H9 (cell line): ENCODE results near the gene CDK6. TPM values are rescaled to one million over a fixed set of nuclear protein-coding genes. Genes with fewer than 3 reads are reported as not detected.

Experiments
- DNase-seq: peaks from one replicate; pipeline ENCODE4 v3.0.0-alpha.2; 2017
- H2AFZ ChIP-seq: one replicate; pipeline ENCODE4 v1.6.1; 2013; ENCODE audit warnings: mild to moderate bottlenecking, low read length, control low read depth, moderate library complexity
- H2AK5ac ChIP-seq: 2 replicates; pipeline ENCODE4 v1.6.1; 2013; ENCODE audit warnings: low read length, control low read depth, mixed read lengths; ENCODE audit not compliant: insufficient read length
- H2BK120ac ChIP-seq: one replicate; pipeline ENCODE4 v1.6.1; 2013; ENCODE audit warnings: low read depth, mild to moderate bottlenecking, low read length, control low read depth, inconsistent platforms; ENCODE audit not compliant: poor library complexity, severe bottlenecking
- H2BK12ac ChIP-seq: 2 replicates; pipeline ENCODE4 v1.6.1; 2013; ENCODE audit warnings: low read length, control low read depth, mixed read lengths, low read depth; ENCODE audit not compliant: insufficient read length
- H2BK15ac ChIP-seq: 2 replicates; pipeline ENCODE4 v1.6.1; 2013; ENCODE audit warnings: low read depth, low read length, control low read depth
- H2BK20ac ChIP-seq: one replicate; pipeline ENCODE4 v1.6.1; 2013; ENCODE audit warnings: low read depth, mild to moderate bottlenecking, low read length, control low read depth, inconsistent platforms; ENCODE audit not compliant: poor library complexity, severe bottlenecking
- H2BK5ac ChIP-seq: 2 replicates; pipeline ENCODE4 v1.6.1; 2013; ENCODE audit warnings: low read length, control low read depth, mixed read lengths; ENCODE audit not compliant: insufficient read length
- H3K14ac ChIP-seq: 2 replicates; pipeline ENCODE4 v1.6.1; 2013; ENCODE audit warnings: low read length, control low read depth; ENCODE audit not compliant: insufficient read depth
- H3K18ac ChIP-seq: 2 replicates; pipeline ENCODE4 v1.6.1; 2013; ENCODE audit warnings: low read depth, mild to moderate bottlenecking, mixed read lengths, low read length, control low read depth; ENCODE audit not compliant: insufficient read length
- H3K23ac ChIP-seq: 2 replicates; pipeline ENCODE4 v1.6.1; 2013; ENCODE audit warnings: low read length, control low read depth, mixed read lengths, low read depth; ENCODE audit not compliant: insufficient read length
- H3K23me2 ChIP-seq: 2 replicates; pipeline ENCODE4 v1.6.1; 2013; ENCODE audit warnings: low read depth, mild to moderate bottlenecking, mixed read lengths, low read length, control low read depth; ENCODE audit not compliant: insufficient read length, poor library complexity, severe bottlenecking
- H3K27ac ChIP-seq: 2 replicates; pipeline ENCODE4 v1.5.1; 2013; ENCODE audit warnings: low read length, control low read depth, mixed read lengths, low read depth; ENCODE audit not compliant: insufficient read length
- H3K27me3 ChIP-seq: 2 replicates; pipeline ENCODE4 v1.6.1; 2013; ENCODE audit warnings: low read length, control low read depth, inconsistent platforms; ENCODE audit not compliant: insufficient read depth
- H3K4ac ChIP-seq: 2 replicates; pipeline ENCODE4 v1.6.1; 2013; ENCODE audit warnings: low read depth, mild to moderate bottlenecking, control low read depth, inconsistent platforms, low read length, moderate library complexity
- H3K4me1 ChIP-seq: 2 replicates; pipeline ENCODE4 v1.6.1; 2013; ENCODE audit warnings: low read length, control low read depth, inconsistent platforms; ENCODE audit not compliant: insufficient read depth
- H3K4me2 ChIP-seq: 2 replicates; pipeline ENCODE4 v1.6.1; 2013; ENCODE audit warnings: low read length, control low read depth, mixed read lengths; ENCODE audit not compliant: insufficient read length, insufficient read depth
- H3K56ac ChIP-seq: 2 replicates; pipeline ENCODE4 v1.6.1; 2013; ENCODE audit warnings: low read depth, mild to moderate bottlenecking, mixed read lengths, low read length, control low read depth; ENCODE audit not compliant: insufficient read length
- H3K79me1 ChIP-seq: 2 replicates; pipeline ENCODE4 v1.6.1; 2013; ENCODE audit warnings: low read depth, mild to moderate bottlenecking, moderate library complexity, low read length, control low read depth, inconsistent platforms; ENCODE audit not compliant: insufficient read depth, poor library complexity, severe bottlenecking
- H3K79me2 ChIP-seq: 2 replicates; pipeline ENCODE4 v1.6.1; 2013; ENCODE audit warnings: low read length, control low read depth, inconsistent platforms; ENCODE audit not compliant: insufficient read depth
- H3K9ac ChIP-seq: 2 replicates; pipeline ENCODE4 v1.6.1; 2013; ENCODE audit warnings: low read length, control low read depth, mixed read lengths; ENCODE audit not compliant: insufficient read length; ENCODE audit errors: extremely low read depth
- H3K9me3 ChIP-seq: one replicate; pipeline ENCODE4 v1.6.1; 2013; ENCODE audit warnings: low read depth, low read length, inconsistent platforms; ENCODE audit not compliant: control insufficient read depth
- H3T11ph ChIP-seq: one replicate; pipeline ENCODE4 v1.6.1; 2013; ENCODE audit warnings: mild to moderate bottlenecking, low read length, control low read depth, inconsistent platforms
- H4K20me1 ChIP-seq: one replicate; pipeline ENCODE4 v1.6.1; 2013; ENCODE audit not compliant: control insufficient read depth, insufficient read length, insufficient read depth
- H4K5ac ChIP-seq: 2 replicates; pipeline ENCODE4 v1.6.1; 2013; ENCODE audit warnings: low read depth, mild to moderate bottlenecking, mixed read lengths, low read length, control low read depth; ENCODE audit not compliant: insufficient read length
- H4K8ac ChIP-seq: replicated peaks from 2 replicates; pipeline ENCODE4 v1.6.1; 2013; ENCODE audit warnings: low read length, control low read depth, mixed read lengths, low read depth; ENCODE audit not compliant: insufficient read length
- H4K91ac ChIP-seq: 2 replicates; pipeline ENCODE4 v1.6.1; 2013; ENCODE audit warnings: low read depth, mild to moderate bottlenecking, moderate library complexity, mixed read lengths, low read length, control low read depth; ENCODE audit not compliant: insufficient read length
- H3K27ac Mint-ChIP-seq, 3 experiments: 2 replicates in 2 of 3; 3 replicates in 1 of 3; pipeline ENCODE4 v1.8.0; 2020 to 2021; ENCODE audit warnings: mixed read lengths in 3 of 3, mild to moderate bottlenecking in 1 of 3, moderate library complexity in 1 of 3
- H3K27me3 Mint-ChIP-seq: 2 replicates; pipeline ENCODE4 v1.8.0; 2021; ENCODE audit warnings: low read depth, mild to moderate bottlenecking, moderate library complexity, mixed read lengths
- H3K36me3 Mint-ChIP-seq, 3 experiments: 2 replicates in 2 of 3; 3 replicates in 1 of 3; pipeline ENCODE4 v1.8.0; 2020 to 2021; ENCODE audit warnings: low read depth in 3 of 3, mixed read lengths in 3 of 3; ENCODE audit not compliant: insufficient read depth in 1 of 3
- H3K4me1 Mint-ChIP-seq, 2 experiments: 2 replicates each; pipeline ENCODE4 v1.8.0; 2020; ENCODE audit warnings: mixed read lengths in 2 of 2
- H3K4me3 Mint-ChIP-seq, 2 experiments: 2 replicates in 1 of 2; 3 replicates in 1 of 2; pipeline ENCODE4 v1.8.0; 2020 to 2021; ENCODE audit warnings: mild to moderate bottlenecking in 2 of 2, mixed read lengths in 2 of 2, moderate library complexity in 1 of 2
- H3K9me3 Mint-ChIP-seq, 2 experiments: 2 replicates in 1 of 2; 3 replicates in 1 of 2; pipeline ENCODE4 v1.8.0; 2020; ENCODE audit warnings: mild to moderate bottlenecking in 2 of 2, mixed read lengths in 2 of 2, moderate library complexity in 1 of 2
- CTCF ChIP-seq: fragments of 200-600 bp; sonication (generic); conservative IDR thresholded peaks from 3 replicates; pipeline ENCODE4 v1.8.0; 2021; ENCODE audit warnings: antibody characterized with exemption, mild to moderate bottlenecking
- WGBS: extraction: QIAGEN DNeasy Blood & Tissue Kit; methylation state at CpG from one replicate; pipeline ENCODE4 v1.1.7; 2013; ENCODE audit warnings: missing lambda C conversion rate, low lambda C conversion rate, mixed read lengths; ENCODE audit not compliant: insufficient read length; ENCODE audit errors: extremely low coverage; 5-methylcytosine and 5-hydroxymethylcytosine counted together
- total RNA-seq: library from RNA; stranded (reverse); gene quantifications from 2 replicates; pipeline ENCODE4 v1.2.1, GENCODE V29; 2021

CDK6 gene
- total RNA-seq, 1 experiment from 2014 or later: 30.0 TPM

GRCh38 chr7:92797284-92797683 is 39.1 kb downstream of the CDK6 start:
- Mint-ChIP-seq H3K27me3 (no peaks in the 10 kb centered on the region), H3K27ac (no peak overlapping the region; a peak in 1 of 7 replicates), H3K4me1 (peaks cover 5 to 10% of the 10 kb centered on the region in 2 experiments), H3K36me3 (no peaks in the 10 kb centered on the region; a peak in 2 of 7 replicates), H3K9me3 (no peaks in the 10 kb centered on the region), H3K4me3 (no peak overlapping the region)
- Histone ChIP-seq H3K4me2 (no peak overlapping the region), H3K14ac (no peak overlapping the region), H3K23me2 (no peaks in the 10 kb centered on the region), H3K79me2 (no peaks in the 10 kb centered on the region), H2BK15ac (no peak overlapping the region), H3K9ac (no peak overlapping the region), H4K5ac (no peak overlapping the region), H3K4me1 (no peaks in the 10 kb centered on the region), H3K18ac (no peak overlapping the region), H3K4ac (no peak overlapping the region), H3K56ac (no peak overlapping the region), H2BK20ac (no peak overlapping the region), H3K79me1 (no peaks in the 10 kb centered on the region), H3K23ac (no peak overlapping the region), H4K91ac (no peak overlapping the region), H4K20me1 (no peaks in the 10 kb centered on the region), H2BK12ac (no peak overlapping the region), H2AK5ac (no peak overlapping the region), H2BK120ac (no peak overlapping the region), H3K9me3 (no peaks in the 10 kb centered on the region), H2AFZ (no peak overlapping the region), H3T11ph (no peak overlapping the region), H2BK5ac (no peak overlapping the region), H4K8ac (no peak overlapping the region), H3K27me3 (no peaks in the 10 kb centered on the region), H3K27ac (no peak overlapping the region)
- TF ChIP-seq CTCF: no peak
- WGBS: no CpG with 5 or more reads among the region's 1 CpG
- no peak for DNase-seq
